Measurements from ENCODE around the gene DAB2. TPM values are rescaled to one million over a fixed set of nuclear protein-coding genes. Genes with fewer than 3 reads are reported as not detected.

DAB2 gene
- total and polyA plus RNA-seq, 2 of the 8 experiments (the other 6 are each of a cell fraction or from before 2014, with no cell fraction given) = 2.6 to 4.9 TPM

DNA sequence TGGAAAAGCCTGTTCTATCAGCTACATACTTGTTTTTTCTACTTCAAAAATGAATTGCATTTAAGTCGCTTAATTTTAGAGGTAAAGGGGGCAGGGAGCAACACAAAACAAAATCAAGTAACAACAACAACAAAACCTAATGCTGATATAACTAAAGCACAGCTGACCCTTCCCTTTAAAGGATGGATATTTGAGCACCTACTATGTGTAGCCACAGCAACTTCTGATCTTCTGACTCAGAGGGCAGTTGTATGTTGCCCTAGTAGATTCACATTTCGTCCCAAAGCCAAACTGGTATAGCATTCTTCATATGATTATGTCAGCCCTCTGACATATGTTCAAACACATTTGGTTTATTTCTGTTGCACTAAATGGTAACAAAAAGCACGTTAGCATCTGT lies 6.8 kb downstream of the DAB2 start:
- Histone ChIP-seq H3K36me3 (ENCODE audit: control insufficient read depth in 2 of 4, insufficient read depth in 4 of 4, low read length in 3 of 4) (no peaks in the 10 kb centered on the region), H4K91ac (replicated peaks; ENCODE audit: insufficient read length, low read length) (no peak overlapping the region)
- no peak for DNase-seq (ENCODE audit: low read depth in 1 of 2, low spot score in 2 of 2)

More for the DNA sequence above, 6.8 kb downstream of the DAB2 start:
- no peaks in the 10 kb centered on the region for H3K79me1 ChIP-seq (ENCODE audit: low read depth, low read length)
- H3K9ac ChIP-seq (replicated peaks in 1 of 4; ENCODE audit: extremely low read depth in 1 of 4, low read depth in 3 of 4, low read length in 3 of 4) = no peak overlapping the region
- CTCF ChIA-PET (ENCODE audit: partially characterized antibody) = interaction anchor here (1.1 kb wide), 1 partner anchor 17 kb away, joined by 3 read pairs; no protein-coding TSS in a partner anchor
- no peaks in the 10 kb centered on the region for H3K23me2 ChIP-seq (ENCODE audit: low read depth, low read length)
- no peak overlapping the region for H2BK12ac ChIP-seq (ENCODE audit: low read depth, low read length)
- H3K79me2 ChIP-seq (ENCODE audit: control insufficient read depth in 1 of 2, insufficient read depth in 2 of 2, low read length in 2 of 2) = no peaks in the 10 kb centered on the region
- no peak overlapping the region for H3K14ac ChIP-seq (ENCODE audit: insufficient read length)
- no peak overlapping the region for H2BK20ac ChIP-seq (ENCODE audit: low read length)
- no peak overlapping the region for H2BK5ac ChIP-seq (ENCODE audit: low read depth, low read length)
- no peak overlapping the region for H3K4me3 ChIP-seq (ENCODE audit: extremely low read depth in 1 of 4, insufficient read depth in 2 of 4, low read depth in 3 of 4, low read length in 4 of 4)
- no peak overlapping the region for H2BK15ac ChIP-seq (ENCODE audit: low read length)
- H3K27me3 ChIP-seq (replicated peaks in 1 of 4; ENCODE audit: control insufficient read depth in 3 of 4, extremely low read depth in 1 of 4, insufficient read depth in 3 of 4, low read length in 3 of 4) = no peaks in the 10 kb centered on the region
- no peak overlapping the region for H3K4me2 ChIP-seq (ENCODE audit: insufficient read depth in 1 of 2, low read depth in 2 of 2, low read length in 2 of 2)
- TF ChIP-seq BRCA1 (IDR thresholded peaks at IDR 0.05; ENCODE audit: low read depth, low read length) (no peak), SP2 (IDR thresholded peaks at IDR 0.05; ENCODE audit: low read length) (no peak), RXRA (IDR thresholded peaks at IDR 0.05; ENCODE audit: insufficient read depth, low read depth, low read length) (no peak), NRF1 (IDR thresholded peaks at IDR 0.05; ENCODE audit: low read depth, low read length) (no peak), ASH2L (IDR thresholded peaks at IDR 0.05; ENCODE audit: low read length) (no peak), GABPA (IDR thresholded peaks at IDR 0.05; ENCODE audit: borderline replicate concordance, insufficient read depth, low read length) (no peak), JUN (IDR thresholded peaks at IDR 0.05; ENCODE audit: low read depth, low read length) (no peak)
- TF ChIP-seq, protein P1, sequence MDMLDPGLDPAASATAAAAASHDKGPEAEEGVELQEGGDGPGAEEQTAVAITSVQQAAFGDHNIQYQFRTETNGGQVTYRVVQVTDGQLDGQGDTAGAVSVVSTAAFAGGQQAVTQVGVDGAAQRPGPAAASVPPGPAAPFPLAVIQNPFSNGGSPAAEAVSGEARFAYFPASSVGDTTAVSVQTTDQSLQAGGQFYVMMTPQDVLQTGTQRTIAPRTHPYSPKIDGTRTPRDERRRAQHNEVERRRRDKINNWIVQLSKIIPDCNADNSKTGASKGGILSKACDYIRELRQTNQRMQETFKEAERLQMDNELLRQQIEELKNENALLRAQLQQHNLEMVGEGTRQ (IDR thresholded peaks at IDR 0.05; ENCODE audit: low read length) = no peak
- H3K18ac ChIP-seq (ENCODE audit: extremely low read depth, low read length) = no peak overlapping the region
- no peak overlapping the region for H3K56ac ChIP-seq (replicated peaks; ENCODE audit: insufficient read length, low read depth, low read length)
- H3K27ac ChIP-seq (ENCODE audit: low read depth, low read length) = no peak overlapping the region
- FAIRE-seq = no peak
- H3K23ac ChIP-seq (ENCODE audit: insufficient read length) = no peak overlapping the region
- POLR2A ChIA-PET (ENCODE audit: partially characterized antibody) = no interaction called here
- H3K4ac ChIP-seq (replicated peaks; ENCODE audit: insufficient read length, low read depth, low read length) = no peak overlapping the region
- H4K20me1 ChIP-seq (replicated peaks in 1 of 2; ENCODE audit: control insufficient read depth in 1 of 2, insufficient read depth in 2 of 2, low read length in 2 of 2) = no peaks in the 10 kb centered on the region
- H2AFZ ChIP-seq (ENCODE audit: low read length) = no peak overlapping the region
- H4K8ac ChIP-seq (ENCODE audit: extremely low read depth, insufficient read depth, low read length) = no peak overlapping the region
- H3K4me1 ChIP-seq (replicated peaks in 1 of 4; ENCODE audit: control insufficient read depth in 3 of 4, insufficient read depth in 4 of 4, low read length in 3 of 4) = peaks cover 0 to 8% (median 3%) of the 10 kb centered on the region in 4 experiments; a peak in 2 of 7 replicates
- no peak overlapping the region for H2AK5ac ChIP-seq (ENCODE audit: low read depth, low read length)
- H4K5ac ChIP-seq (ENCODE audit: insufficient read length, low read depth, low read length) = no peak overlapping the region
- 88% methylated on average over 3 of the region's 3 CpGs; no CpG with 5 or more reads in 1 of the 2 experiments for whole genome bisulfite sequencing, 2 experiments (ENCODE audit: extremely low coverage in 1 of 2, insufficient coverage in 1 of 2, insufficient read length in 1 of 2, insufficient replicate concordance in 2 of 2, low coverage in 1 of 2, low lambda C conversion rate in 2 of 2, missing lambda C conversion rate in 1 of 2)
- no peaks in the 10 kb centered on the region for H3K9me3 ChIP-seq (ENCODE audit: insufficient read depth in 2 of 2, low read depth in 1 of 2, low read length in 1 of 2)
- H2BK120ac ChIP-seq (replicated peaks; ENCODE audit: low read depth, low read length) = no peak overlapping the region
